ENCODE results near the gene C12orf60. TPM values are rescaled to one million over a fixed set of nuclear protein-coding genes. Genes with fewer than 3 reads are reported as not detected.

Gene C12orf60
- total RNA-seq, 1 experiment from 2014 or later = 2.0 TPM

GRCh38 chr12:14834509-14834908 is 31.0 kb downstream of the C12orf60 start:
- no peak for DNase-seq (ENCODE audit: low read depth)

- peak; percentile 90 for DNase-seq (ENCODE audit: low read depth)
Measured at GRCh38 chr12:14836336-14837210, 33.1 kb downstream of the C12orf60 start.

DNA sequence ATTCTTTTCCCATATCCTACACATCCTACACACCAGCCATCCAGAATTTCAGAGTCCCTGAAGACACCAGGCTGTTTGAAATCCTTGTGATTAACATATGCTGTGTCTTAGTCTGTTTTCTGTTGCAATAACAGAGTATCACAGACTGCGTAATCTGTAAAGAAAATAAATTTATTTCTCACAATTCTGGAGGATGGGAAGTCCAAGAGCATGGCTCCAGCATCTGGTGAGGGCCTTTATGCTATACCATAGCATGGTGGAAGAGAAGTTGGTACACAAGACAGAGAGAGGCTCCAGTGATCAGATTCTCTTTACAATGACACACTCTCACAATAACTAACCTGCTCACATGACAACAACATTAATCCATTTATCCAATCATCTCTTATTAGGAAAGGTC is 35.8 kb downstream of the C12orf60 start:
- no peak for DNase-seq (ENCODE audit: low read depth)

DNA sequence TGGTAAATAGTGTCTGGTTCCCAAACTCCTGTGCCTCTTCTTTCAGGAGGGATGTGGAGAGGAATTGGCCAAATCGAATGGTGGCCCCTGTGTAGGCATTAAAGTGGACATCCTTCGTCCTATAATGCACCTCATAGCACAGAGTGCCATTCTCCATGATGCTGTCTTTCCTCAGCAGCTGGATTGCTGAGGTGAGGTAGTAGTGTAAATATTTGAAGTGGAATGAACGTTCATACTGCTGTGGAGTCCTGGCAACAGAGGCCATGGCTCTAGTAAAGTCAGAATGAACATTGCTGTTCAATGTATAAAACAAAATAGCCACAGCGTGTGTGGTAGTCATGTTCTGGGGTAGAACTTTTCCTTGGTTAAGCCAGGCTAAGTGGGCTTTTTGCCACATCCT is 37.1 kb downstream of the C12orf60 start:
- DNase-seq (ENCODE audit: low read depth) = no peak

DNA sequence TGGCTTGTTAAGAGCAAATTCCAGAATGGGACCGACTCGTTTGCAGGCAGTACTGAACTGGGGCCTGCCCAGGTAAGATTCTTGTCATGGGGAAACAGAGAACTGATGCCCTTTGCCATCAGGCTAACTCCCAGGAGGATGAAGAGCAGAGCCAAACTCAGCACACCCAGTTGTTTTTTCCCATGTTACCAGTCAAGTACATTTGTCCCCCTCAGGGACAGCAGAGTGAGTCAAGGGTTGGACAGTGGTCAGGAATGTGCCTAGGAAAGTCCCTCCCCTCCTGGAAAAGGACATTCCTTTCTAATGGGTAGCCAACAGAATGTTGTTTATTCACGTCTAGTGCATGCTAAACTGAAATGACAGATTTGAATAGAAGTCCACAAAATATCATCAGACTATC is 38.3 kb downstream of the C12orf60 start:
- DNase-seq (ENCODE audit: low read depth) = peak; percentile 88

- DNase-seq (ENCODE audit: low read depth) = no peak
Measured at GRCh38 chr12:14842315-14842714, 38.8 kb downstream of the C12orf60 start.

- DNase-seq (ENCODE audit: low read depth) = no peak
Measured at GRCh38 chr12:14843425-14843887, 40.0 kb downstream of the C12orf60 start, which contains the start of gene ART4. TSS of gene ART4 (minus strand) at chr12:14843526. CDS start at chr12:14843113, 413 bp downstream.

- DNase-seq (ENCODE audit: low read depth) = no peak
Measured at GRCh38 chr12:14844401-14844800, 40.9 kb downstream of the C12orf60 start.

GRCh38 chr12:14845350-14845750 is 41.9 kb downstream of the C12orf60 start:
- DNase-seq (ENCODE audit: low read depth) = peak; percentile 70

GRCh38 chr12:14846042-14846587 is 42.6 kb downstream of the C12orf60 start:
- peak; percentile 73 for DNase-seq (ENCODE audit: low read depth)

DNA sequence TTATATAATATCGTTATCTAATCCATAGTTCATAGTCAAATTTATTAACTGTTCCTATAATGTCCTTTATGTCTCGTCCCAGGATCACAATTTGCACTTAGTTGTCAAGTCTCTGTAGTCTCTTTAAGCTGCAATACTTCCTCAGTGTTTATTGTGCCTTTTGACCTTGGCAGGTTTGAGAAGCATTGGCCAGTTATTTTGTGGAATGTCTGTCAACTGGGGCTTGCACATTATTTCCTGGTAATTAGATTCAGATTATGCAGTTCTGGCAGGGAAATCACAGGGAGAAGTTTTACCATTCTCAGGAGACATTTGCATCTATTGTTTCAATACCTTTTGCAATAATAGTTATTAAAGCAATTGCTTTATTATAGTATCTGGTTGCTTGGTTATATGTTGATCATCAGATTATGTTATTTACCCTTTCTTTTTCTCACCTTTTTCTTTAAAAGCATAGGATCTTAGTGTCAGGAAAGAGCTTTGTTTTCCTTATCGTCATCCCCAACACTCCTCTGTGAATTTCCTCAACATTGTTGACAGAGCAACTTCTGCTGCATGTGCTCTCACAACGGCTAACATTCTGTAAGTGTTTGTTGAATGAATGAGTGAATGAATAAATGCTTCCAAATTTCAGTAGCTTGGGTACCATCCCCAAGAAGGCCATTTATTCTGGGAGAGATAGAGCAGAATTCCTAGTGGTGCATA is 43.6 kb downstream of the C12orf60 start:
- DNase-seq (ENCODE audit: low read depth) = peak; percentile 64

- DNase-seq (ENCODE audit: low read depth) = peak; percentile 83
Measured at GRCh38 chr12:14849661-14850060, 46.2 kb downstream of the C12orf60 start.

DNA sequence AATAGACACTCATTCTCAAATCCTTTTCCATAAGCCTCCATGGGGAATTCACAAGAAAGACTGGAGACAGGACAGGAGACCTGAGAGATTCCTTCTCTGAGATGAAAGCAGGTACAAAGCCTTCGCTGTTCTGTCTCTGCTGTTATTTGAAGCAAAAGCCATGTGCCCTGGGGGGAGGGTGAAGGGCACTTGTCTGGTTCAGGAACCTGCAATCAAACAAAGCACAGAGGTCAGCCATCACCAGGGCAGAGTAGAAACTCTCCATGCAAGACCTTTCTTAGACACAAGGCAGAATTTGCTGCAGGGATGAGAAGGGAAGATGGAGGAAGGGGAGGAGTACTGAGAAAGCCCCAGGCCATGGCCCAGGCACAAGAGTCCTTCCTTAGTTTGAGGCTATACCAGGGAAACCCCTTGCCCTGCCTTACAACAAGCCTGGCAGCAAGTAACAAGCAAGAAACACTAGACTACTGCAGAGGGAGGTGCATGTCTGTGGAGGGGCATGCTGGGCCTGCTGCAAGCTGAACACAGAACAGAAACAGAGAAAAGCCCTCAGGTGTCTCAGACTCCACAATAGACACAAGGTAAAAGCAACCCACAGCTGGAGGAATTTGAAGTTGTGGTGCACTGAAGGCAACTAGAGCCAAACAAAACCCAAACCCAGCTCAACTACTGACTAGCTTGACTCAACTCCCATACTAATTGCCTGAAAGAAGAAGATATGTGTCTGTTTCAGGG is 47.6 kb downstream of the C12orf60 start:
- no peak for DNase-seq (ENCODE audit: low read depth)

- no peak for DNase-seq (ENCODE audit: low read depth)
Measured at GRCh38 chr12:14852880-14853279, 49.4 kb downstream of the C12orf60 start.

- DNase-seq (ENCODE audit: low read depth) = no peak
Measured at GRCh38 chr12:14853961-14854360, 50.5 kb downstream of the C12orf60 start.

GRCh38 chr12:14854586-14855183 is 51.2 kb downstream of the C12orf60 start:
- DNase-seq (ENCODE audit: low read depth) = no peak

- no peak for DNase-seq (ENCODE audit: low read depth)
Measured at GRCh38 chr12:14858513-14858912, 55.0 kb downstream of the C12orf60 start.

DNA sequence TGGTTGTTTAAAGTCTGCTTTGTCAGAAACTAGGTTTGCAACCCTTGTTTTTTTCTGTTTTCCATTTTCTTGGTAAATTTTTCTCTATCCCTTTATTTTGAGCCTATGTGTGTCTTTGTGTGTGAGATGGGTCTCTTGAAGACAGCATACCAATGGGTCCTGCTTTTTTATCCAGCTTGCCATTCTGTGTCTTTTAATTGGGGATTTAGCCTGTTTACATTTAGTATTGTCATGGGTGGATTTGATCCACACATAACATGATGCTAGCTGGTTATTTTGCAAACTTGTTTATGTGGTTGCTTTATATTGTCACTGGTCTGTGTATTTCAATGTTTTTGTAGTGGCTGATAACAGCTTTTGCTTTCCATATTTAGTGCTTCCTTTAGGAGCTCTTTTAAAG is 57.0 kb downstream of the C12orf60 start:
- no peak for DNase-seq (ENCODE audit: low read depth)

GRCh38 chr12:14868916-14869506 is 65.5 kb downstream of the C12orf60 start:
- DNase-seq (ENCODE audit: low read depth) = peak; percentile 85

DNA sequence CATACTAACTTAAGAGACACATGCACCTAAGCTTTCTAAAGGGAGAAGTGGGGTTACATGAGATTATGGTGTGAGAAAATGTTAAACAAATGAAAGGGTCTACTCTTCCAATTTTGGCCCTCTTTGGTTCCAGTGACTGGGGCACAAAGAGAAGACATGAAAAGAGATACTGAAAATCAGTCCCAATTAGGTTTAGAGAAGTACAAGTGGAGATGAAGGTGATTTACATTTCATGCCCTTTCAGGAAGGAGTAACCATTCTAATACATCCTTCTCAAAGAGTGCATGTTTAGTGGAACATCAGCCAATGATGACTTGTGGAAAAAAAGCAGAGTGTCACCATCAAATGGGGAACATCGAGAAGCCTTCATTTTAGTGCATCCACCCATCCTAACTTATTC is 67.8 kb downstream of the C12orf60 start:
- no peak for DNase-seq (ENCODE audit: low read depth)

DNA sequence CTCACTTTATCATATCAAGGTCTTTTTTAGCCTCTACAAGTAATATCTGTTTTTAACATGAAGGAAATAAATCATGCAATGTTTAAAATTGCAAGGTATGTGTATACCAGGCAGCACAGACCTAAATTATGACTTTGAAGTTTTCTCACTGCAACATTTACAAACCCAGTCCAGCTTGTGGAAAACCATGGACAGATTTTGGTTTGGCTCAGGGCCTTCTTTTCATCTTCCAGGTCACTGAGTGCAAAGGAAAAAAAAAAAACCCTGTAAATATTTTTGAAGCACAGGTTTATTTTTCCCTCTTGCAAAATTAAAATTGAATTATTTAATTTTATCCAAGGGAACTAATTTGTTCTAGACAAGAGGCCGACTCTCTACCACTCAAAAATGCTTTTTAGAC is 68.4 kb downstream of the C12orf60 start:
- DNase-seq (ENCODE audit: low read depth) = no peak

Measured in M059J (cell line).